Right renal pelvis (tissue), 4 donors: Measurements from ENCODE around the gene NHLRC4. TPM values are rescaled to one million over a fixed set of nuclear protein-coding genes. Genes with fewer than 3 reads are reported as not detected.

Experiments
- polyA plus RNA-seq, 4 donors: library from polyadenylated mRNA; unstranded; fragments of 120-200 nt; gene quantifications; one replicate each; pipeline ENCODE4 v1.2.1, GENCODE V29; 2013; ENCODE audit not compliant: insufficient read length in 4 of 4

The NHLRC4 gene
- polyA plus RNA-seq, 4 donors = 7.2 to 9.9 (median 8.0) TPM

Other genes starting within 250 kb of the NHLRC4 start
- gene AXIN1, start 214.3 kb upstream of the NHLRC4 start, polyA plus RNA-seq = 10 to 100 TPM; 16.9 to 23.0 (median 17.6) TPM
- 10 to 100 TPM; 68.4 to 92.6 (median 70.9) TPM for gene MRPL28, start 196.5 kb upstream of the NHLRC4 start, polyA plus RNA-seq
- 10 to 100 TPM; 56.8 to 71.3 (median 58.8) TPM for gene PGAP6, start 185.0 kb upstream of the NHLRC4 start, polyA plus RNA-seq
- 100 to 1,000 TPM; 110 to 143 (median 117) TPM for gene NME4, start 169.8 kb upstream of the NHLRC4 start, polyA plus RNA-seq
- 10 to 100 TPM; 17.8 to 40.4 (median 32.2) TPM for gene DECR2, start 165.1 kb upstream of the NHLRC4 start, polyA plus RNA-seq
- 100 to 1,000 TPM in 1 of 4 donors, 10 to 100 TPM in 3; 72.7 to 100 (median 91.3) TPM for gene RAB11FIP3, start 141.4 kb upstream of the NHLRC4 start, polyA plus RNA-seq
- gene CAPN15, start 39.3 kb upstream of the NHLRC4 start, polyA plus RNA-seq = 10 to 100 TPM; 23.1 to 35.7 (median 26.3) TPM
- 10 to 100 TPM; 10.5 to 18.4 (median 11.0) TPM for gene PRR35, start 6.6 kb upstream of the NHLRC4 start, polyA plus RNA-seq
- gene PIGQ, start 3.0 kb downstream of the NHLRC4 start, polyA plus RNA-seq = 10 to 100 TPM; 54.7 to 75.4 (median 65.0) TPM
- 10 to 100 TPM; 17.1 to 28.6 (median 19.9) TPM for gene RAB40C, start 23.1 kb downstream of the NHLRC4 start, polyA plus RNA-seq
- gene WFIKKN1, start 64.0 kb downstream of the NHLRC4 start, polyA plus RNA-seq = 1 to 10 TPM; 1.4 to 2.8 (median 1.7) TPM
- 10 to 100 TPM; 46.8 to 75.5 (median 51.3) TPM for gene METTL26, start 69.3 kb downstream of the NHLRC4 start, polyA plus RNA-seq
- 10 to 100 TPM; 15.4 to 28.0 (median 17.3) TPM for gene MCRIP2, start 74.8 kb downstream of the NHLRC4 start, polyA plus RNA-seq
- 10 to 100 TPM; 28.1 to 49.7 (median 37.7) TPM for gene WDR90, start 82.4 kb downstream of the NHLRC4 start, polyA plus RNA-seq
- gene RHOT2, start 101.1 kb downstream of the NHLRC4 start, polyA plus RNA-seq = 100 to 1,000 TPM in 1 of 4 donors, 10 to 100 TPM in 3; 70.5 to 111 (median 77.6) TPM
- gene RHBDL1, start 108.7 kb downstream of the NHLRC4 start, polyA plus RNA-seq = 1 to 10 TPM in 3 of 4 donors, under 1 TPM in 1; 0.91 to 2.7 (median 1.8) TPM
- 100 to 1,000 TPM in 3 of 4 donors, 10 to 100 TPM in 1; 93.2 to 138 (median 122) TPM for gene STUB1, start 113.4 kb downstream of the NHLRC4 start, polyA plus RNA-seq
- 10 to 100 TPM; 64.4 to 85.4 (median 66.1) TPM for gene JMJD8, start 117.3 kb downstream of the NHLRC4 start, polyA plus RNA-seq
- gene WDR24, start 123.4 kb downstream of the NHLRC4 start, polyA plus RNA-seq = 10 to 100 TPM in 3 of 4 donors, 1 to 10 TPM in 1; 10.0 to 14.0 (median 10.8) TPM
- gene FBXL16, start 138.8 kb downstream of the NHLRC4 start, polyA plus RNA-seq = 1 to 10 TPM in 3 of 4 donors, under 1 TPM in 1; 0.79 to 1.8 (median 1.2) TPM
- gene METRN, start 148.1 kb downstream of the NHLRC4 start, polyA plus RNA-seq = 10 to 100 TPM in 1 of 4 donors, 1 to 10 TPM in 3; 5.8 to 17.0 (median 9.3) TPM
- gene ANTKMT, start 154.1 kb downstream of the NHLRC4 start, polyA plus RNA-seq = 10 to 100 TPM; 13.5 to 27.8 (median 14.4) TPM
- 1 to 10 TPM; 1.1 to 3.6 (median 1.8) TPM for gene CCDC78, start 159.4 kb downstream of the NHLRC4 start, polyA plus RNA-seq
- gene HAGHL, start 160.1 kb downstream of the NHLRC4 start, polyA plus RNA-seq = 1 to 10 TPM; 3.1 to 7.3 (median 3.2) TPM
- 10 to 100 TPM; 21.0 to 28.5 (median 25.2) TPM for gene CIAO3, start 174.0 kb downstream of the NHLRC4 start, polyA plus RNA-seq
- gene MSLN, start 193.7 kb downstream of the NHLRC4 start, polyA plus RNA-seq = 10 to 100 TPM; 11.4 to 33.7 (median 22.2) TPM
- 10 to 100 TPM; 10.6 to 21.7 (median 12.0) TPM for gene RPUSD1, start 221.4 kb downstream of the NHLRC4 start, polyA plus RNA-seq
- gene CHTF18, start 221.6 kb downstream of the NHLRC4 start, polyA plus RNA-seq = 10 to 100 TPM; 23.3 to 33.3 (median 25.9) TPM
- under 1 TPM in 3 of 4 donors, not detected in 1; 0.18 to 0.37 (median 0.36) TPM for gene GNG13, start 233.7 kb downstream of the NHLRC4 start, polyA plus RNA-seq